WI38 (cell line): ENCODE measurements around the gene ARHGEF28.
A peak's percentile ranks its signal among the peaks of the same experiment; 100 is the strongest.

Source experiments
- H3K4me3 ChIP-seq: 2 replicates; pipeline ENCODE4 v1.5.1; 2011; ENCODE audit warnings: low read depth, mild to moderate bottlenecking, control low read depth, low read length
- TF ChIP-seq, protein P1 (sequence below): IDR thresholded peaks from 2 replicates; pipeline ENCODE4 v1.5.1; 2012; ENCODE audit warnings: low read depth, mild to moderate bottlenecking, control low read depth, low read length

ARHGEF28 gene

DNA sequence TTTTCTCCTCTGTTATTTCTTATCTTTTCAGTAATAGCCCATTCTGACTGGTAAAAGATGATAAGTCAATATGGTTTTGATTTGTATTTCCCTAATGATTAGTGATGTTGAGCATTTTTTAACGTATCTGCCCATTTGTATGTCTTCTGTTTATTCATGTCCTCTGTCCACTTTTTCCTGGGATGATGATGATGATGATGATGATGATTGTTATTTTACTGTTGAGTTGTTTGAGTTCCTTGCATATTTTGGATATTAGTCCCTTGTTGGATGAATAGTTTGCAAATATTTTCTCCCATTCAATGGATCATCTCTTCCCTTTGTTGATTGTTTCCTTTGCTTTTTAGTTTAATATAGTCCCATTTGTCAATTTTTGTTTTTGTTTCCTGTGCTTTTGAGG, 33.4 kb upstream of the ARHGEF28 start:
- H3K4me3 ChIP-seq = no peak overlapping the region
- TF ChIP-seq, protein P1, sequence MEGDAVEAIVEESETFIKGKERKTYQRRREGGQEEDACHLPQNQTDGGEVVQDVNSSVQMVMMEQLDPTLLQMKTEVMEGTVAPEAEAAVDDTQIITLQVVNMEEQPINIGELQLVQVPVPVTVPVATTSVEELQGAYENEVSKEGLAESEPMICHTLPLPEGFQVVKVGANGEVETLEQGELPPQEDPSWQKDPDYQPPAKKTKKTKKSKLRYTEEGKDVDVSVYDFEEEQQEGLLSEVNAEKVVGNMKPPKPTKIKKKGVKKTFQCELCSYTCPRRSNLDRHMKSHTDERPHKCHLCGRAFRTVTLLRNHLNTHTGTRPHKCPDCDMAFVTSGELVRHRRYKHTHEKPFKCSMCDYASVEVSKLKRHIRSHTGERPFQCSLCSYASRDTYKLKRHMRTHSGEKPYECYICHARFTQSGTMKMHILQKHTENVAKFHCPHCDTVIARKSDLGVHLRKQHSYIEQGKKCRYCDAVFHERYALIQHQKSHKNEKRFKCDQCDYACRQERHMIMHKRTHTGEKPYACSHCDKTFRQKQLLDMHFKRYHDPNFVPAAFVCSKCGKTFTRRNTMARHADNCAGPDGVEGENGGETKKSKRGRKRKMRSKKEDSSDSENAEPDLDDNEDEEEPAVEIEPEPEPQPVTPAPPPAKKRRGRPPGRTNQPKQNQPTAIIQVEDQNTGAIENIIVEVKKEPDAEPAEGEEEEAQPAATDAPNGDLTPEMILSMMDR = no peak

DNA sequence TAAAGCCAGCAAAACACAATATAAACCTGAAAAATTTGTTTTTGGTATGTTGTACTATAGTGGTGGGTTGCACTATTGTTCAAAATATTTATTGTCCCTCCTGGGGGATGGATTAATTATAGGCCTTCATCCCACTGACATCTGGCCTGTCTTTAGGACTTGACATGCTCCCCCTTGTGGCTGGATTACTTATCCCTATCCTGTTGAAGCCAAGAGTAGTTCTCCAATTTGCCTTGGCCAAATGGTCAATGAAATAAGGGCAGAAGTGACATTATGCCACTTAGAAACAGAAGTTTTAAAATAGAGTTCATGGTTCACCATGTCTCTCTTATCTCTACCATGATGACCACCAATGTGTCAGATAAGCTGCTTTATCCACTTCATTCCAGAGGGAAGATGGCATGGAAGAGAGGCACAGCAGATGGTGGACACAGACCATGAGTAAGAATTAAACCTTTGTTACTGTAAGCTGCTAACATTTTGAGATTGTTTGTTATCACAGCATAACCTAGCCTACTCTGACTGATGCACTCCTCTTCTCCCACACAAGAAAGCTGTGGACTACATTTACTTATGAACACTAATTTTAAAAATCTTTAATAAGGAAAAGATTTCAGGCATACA, 29.2 kb upstream of the ARHGEF28 start:
- no peak overlapping the region for H3K4me3 ChIP-seq

DNA sequence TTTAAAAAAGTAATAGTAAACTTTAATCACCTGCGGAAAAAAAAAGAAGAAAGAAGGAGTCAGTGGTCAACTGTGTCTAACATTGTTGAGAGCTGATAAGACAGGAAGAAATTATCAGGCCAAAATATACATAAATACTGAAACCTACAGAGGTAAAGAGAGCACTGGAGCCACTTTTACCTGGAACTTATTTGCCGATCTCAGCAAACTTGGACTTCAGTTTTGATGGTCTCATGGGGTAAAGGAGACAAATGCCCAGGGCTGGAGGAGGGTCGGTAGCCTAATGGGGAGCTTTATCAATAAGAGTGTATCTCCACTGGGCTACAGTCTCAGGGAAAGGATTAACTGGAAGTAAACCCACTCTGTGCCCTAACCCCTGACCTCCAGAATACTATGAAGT, 26.6 kb upstream of the ARHGEF28 start:
- TF ChIP-seq, protein P1 = no peak
- no peak overlapping the region for H3K4me3 ChIP-seq

More for the DNA sequence above, 29.2 kb upstream of the ARHGEF28 start:
- TF ChIP-seq, protein P1 = peak; percentile 35

DNA sequence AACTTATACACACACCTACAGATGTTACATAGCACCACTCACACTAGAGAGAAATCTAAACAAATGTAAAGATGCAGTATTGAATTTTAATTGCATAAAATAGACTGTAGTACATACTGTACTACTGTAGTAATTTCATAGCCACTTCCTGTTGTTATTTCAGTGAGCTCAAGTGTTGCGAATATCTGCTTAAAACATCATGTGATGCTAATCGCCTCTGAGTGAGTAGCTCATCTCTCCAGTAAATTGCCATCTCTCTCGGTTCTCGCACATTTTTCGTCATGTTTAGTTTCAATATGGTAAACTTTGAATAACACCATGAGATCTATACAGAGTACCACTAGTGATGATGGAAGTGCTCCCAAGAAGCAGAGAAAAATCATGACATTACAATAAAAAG, 22.0 kb upstream of the ARHGEF28 start:
- H3K4me3 ChIP-seq = no peak overlapping the region
- TF ChIP-seq, protein P1 = no peak

DNA sequence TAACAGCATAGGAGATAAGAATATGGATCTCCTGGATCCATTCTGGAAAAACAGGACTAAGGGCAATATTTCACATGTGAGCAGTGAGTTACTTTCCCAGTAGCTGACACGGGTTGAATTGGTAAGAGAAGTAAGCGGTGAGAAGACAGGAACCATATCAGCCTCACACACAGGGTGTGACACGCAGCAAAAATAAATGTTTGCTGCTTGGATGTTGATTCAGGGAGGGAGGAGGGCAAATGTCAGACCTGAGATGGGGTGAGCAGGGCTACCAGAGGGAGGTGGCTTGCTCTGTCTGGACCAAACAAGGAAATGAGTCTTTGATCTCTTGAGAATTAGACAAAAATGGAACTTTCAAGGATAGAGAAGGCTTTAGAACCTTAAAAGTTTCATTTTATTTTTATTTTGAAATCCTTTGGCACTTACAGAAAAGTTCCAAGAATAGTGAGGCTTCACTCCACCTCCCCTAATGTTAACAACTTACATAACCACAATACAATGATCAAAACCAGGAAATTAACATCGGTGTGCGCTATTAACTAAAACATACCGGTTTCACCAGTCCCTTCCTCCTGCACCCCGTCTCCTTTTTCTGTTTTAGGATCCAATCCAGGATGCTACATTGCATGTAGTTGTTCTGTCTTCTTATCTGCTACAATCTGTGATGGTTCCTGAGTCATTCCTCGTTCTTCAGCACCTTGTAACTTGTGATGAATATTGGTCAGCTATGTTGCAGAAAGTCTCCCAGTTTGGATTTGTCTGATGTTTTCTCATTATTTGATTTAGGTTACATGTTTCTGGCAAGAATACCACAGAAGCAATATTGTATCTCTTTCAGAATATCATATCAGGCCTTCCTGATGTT, 20.5 kb upstream of the ARHGEF28 start:
- TF ChIP-seq, protein P1 = no peak

DNA sequence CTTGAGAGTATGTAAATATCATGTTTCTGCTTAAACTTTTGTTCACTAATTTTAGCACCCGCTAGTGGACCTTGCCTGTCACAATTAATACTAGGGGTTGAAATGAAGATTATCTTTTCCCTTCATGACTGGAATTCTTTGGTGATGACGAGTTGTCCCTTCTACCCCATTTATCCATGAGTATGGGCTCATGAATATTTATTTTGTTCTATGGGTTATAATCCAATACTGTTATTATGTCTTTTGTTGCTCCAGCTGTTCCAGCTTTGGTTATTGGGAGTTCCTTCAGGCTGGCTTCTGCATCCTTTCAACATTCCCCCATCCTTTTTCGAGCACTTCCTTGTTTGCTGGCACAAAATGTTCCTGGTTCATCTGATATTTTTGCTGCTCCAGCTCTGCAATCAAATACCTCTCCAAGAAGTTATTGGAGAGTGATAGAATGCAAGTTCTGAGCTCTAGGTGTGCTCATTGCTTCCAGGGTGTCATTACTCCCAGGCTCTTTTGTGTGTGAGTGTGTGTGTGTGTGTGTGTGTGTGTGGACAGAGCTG, 19.7 kb upstream of the ARHGEF28 start:
- TF ChIP-seq, protein P1 = no peak

More for the DNA sequence above, 20.5 kb upstream of the ARHGEF28 start:
- H3K4me3 ChIP-seq = no peak overlapping the region

DNA sequence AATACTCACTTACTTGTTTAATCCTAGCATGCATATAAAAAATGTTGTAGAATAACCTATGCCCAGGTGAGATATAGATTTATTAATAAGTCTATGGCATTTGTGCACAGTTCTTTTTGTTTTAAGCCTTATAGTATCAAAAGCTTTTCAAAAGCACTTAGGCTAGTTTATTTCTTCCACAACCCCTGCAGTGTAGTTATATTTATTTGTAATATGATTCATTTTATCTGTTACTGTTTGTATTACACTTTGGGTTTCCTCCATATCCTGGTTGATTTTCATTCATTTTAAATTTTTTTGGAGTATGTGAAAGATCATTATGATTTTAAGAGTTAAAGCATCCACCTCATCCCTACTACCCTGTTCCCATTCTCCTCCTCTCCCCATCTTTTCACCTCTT, 18.8 kb upstream of the ARHGEF28 start:
- TF ChIP-seq, protein P1 = no peak
- no peak overlapping the region for H3K4me3 ChIP-seq

More for the DNA sequence above, 19.7 kb upstream of the ARHGEF28 start:
- H3K4me3 ChIP-seq = no peak overlapping the region
